HepG2 (cell line): ENCODE data around the gene MUC4.

ENCODE experiments used
- BATF2 ChIP-seq: sonication (generic); formaldehyde crosslinking; IDR thresholded peaks from 2 replicates; pipeline ENCODE4 v1.8.0; 2022; ENCODE audit warnings: mild to moderate bottlenecking, missing genetic modification reagents, moderate library complexity
- CC2D1A ChIP-seq: sonication (generic); formaldehyde crosslinking; IDR thresholded peaks from 2 replicates; pipeline ENCODE4 v1.8.1; 2023; ENCODE audit warnings: mild to moderate bottlenecking, missing genetic modification reagents
- EP300 ChIP-seq, 3 experiments: sonication (generic) in 1 of 3; formaldehyde crosslinking in 1 of 3; IDR thresholded peaks; 2 replicates each; pipeline versions ENCODE4 v1.5.1 to v1.6.1; 2011 to 2020; ENCODE audit warnings: low read depth in 2 of 3, low read length in 2 of 3, borderline replicate concordance in 1 of 3, improper control_type of control experiment in 1 of 3, mild to moderate bottlenecking in 1 of 3, missing genetic modification reagents in 1 of 3, moderate library complexity in 1 of 3
- FOSL2 ChIP-seq: sonication (generic); formaldehyde crosslinking; IDR thresholded peaks from 2 replicates; pipeline ENCODE4 v1.4.0; 2020; ENCODE audit warnings: missing genetic modification reagents
- ISX ChIP-seq: sonication (generic); formaldehyde crosslinking; conservative IDR thresholded peaks from 2 replicates; pipeline ENCODE4 v1.5.0; 2020; ENCODE audit warnings: missing genetic modification reagents
- MNT ChIP-seq: fragments of 450-650 bp; IDR thresholded peaks from 2 replicates; pipeline ENCODE4 v1.6.1; 2016
- RXRA ChIP-seq: sonication (generic); formaldehyde crosslinking; IDR thresholded peaks from 2 replicates; pipeline ENCODE4 v1.5.1; 2020; ENCODE audit warnings: missing genetic modification reagents
- ZFP41 ChIP-seq: sonication (generic); formaldehyde crosslinking; IDR thresholded peaks from 2 replicates; pipeline ENCODE4 v1.4.0; 2020; ENCODE audit warnings: mild to moderate bottlenecking, missing genetic modification reagents, borderline replicate concordance

GRCh38 chr3:195762611-195763010 is 49.1 kb downstream of the MUC4 start:
- TF ChIP-seq MNT (no peak), ISX (CRISPR knock-in tag) (no peak), EP300 (IDR thresholded peaks at IDR 0.05; ENCODE audit: low read depth in 2 of 2, low read length in 2 of 2) (no peak), EP300 (CRISPR knock-in tag; IDR thresholded peaks at IDR 0.05; ENCODE audit: borderline replicate concordance) (no peak), CC2D1A (CRISPR knock-in tag) (no peak), RXRA (CRISPR knock-in tag) (no peak), FOSL2 (CRISPR knock-in tag) (no peak), ZFP41 (CRISPR knock-in tag) (no peak), BATF2 (CRISPR knock-in tag) (no peak)
